Naive thymus-derived CD8-positive, alpha-beta T cell (primary cell): ENCODE data around the gene RICTOR. TPM values are rescaled to one million over a fixed set of nuclear protein-coding genes. Genes with fewer than 3 reads are reported as not detected.
A peak's percentile ranks its signal among the peaks of the same experiment; 100 is the strongest.

Experiments
- ATAC-seq, 2 donors: fragments of 150-1000 bp; cut with Tn5 transposase in 1 of 2; sonication (Bioruptor Pico), chemical (Tn5 transposase) in 1 of 2; 1 replicate in 1 of 2; 2 replicates in 1 of 2; pipeline ENCODE4 v1.10.0; 2021; ENCODE audit warnings: mild to moderate bottlenecking in 2 of 2, moderate library complexity in 2 of 2
- POLR2A ChIA-PET: fragments of 350-600 bp; sonication (Branson Sonifier 250); formaldehyde crosslinking; loops from one replicate; lab custom pipeline; 2021; ENCODE audit warnings: antibody characterized with exemption; lab: Charles Lee
- DNase-seq, 10 donors: peaks; one replicate each; pipeline versions ENCODE4 v3.0.0 to v3.0.0-alpha.2; 2020 to 2022
- H3K27ac Mint-ChIP-seq, 10 donors: one replicate each; pipeline ENCODE4 v1.8.0; 2020 to 2022; ENCODE audit warnings: mild to moderate bottlenecking in 10 of 10, mixed read lengths in 10 of 10, moderate library complexity in 4 of 10, inconsistent platforms in 1 of 10
- H3K27me3 Mint-ChIP-seq, 5 donors: one replicate each; pipeline ENCODE4 v1.8.0; 2021 to 2022; ENCODE audit warnings: mixed read lengths in 5 of 5
- H3K36me3 Mint-ChIP-seq, 3 donors: one replicate each; pipeline ENCODE4 v1.8.0; 2020 to 2022; ENCODE audit warnings: mixed read lengths in 3 of 3, mild to moderate bottlenecking in 2 of 3, inconsistent platforms in 1 of 3
- H3K4me1 Mint-ChIP-seq, 4 donors: one replicate each; pipeline ENCODE4 v1.8.0; 2021 to 2022; ENCODE audit warnings: mixed read lengths in 4 of 4
- H3K4me3 Mint-ChIP-seq, 10 donors: one replicate each; pipeline ENCODE4 v1.8.0; 2020 to 2022; ENCODE audit warnings: mild to moderate bottlenecking in 10 of 10, mixed read lengths in 10 of 10, moderate library complexity in 6 of 10, inconsistent platforms in 1 of 10
- H3K9me3 Mint-ChIP-seq, 9 donors: one replicate each; pipeline ENCODE4 v1.8.0; 2020 to 2022; ENCODE audit warnings: mixed read lengths in 9 of 9, mild to moderate bottlenecking in 3 of 9, inconsistent platforms in 1 of 9, moderate library complexity in 1 of 9
- polyA plus RNA-seq, 3 donors: library from polyadenylated mRNA; unstranded; fragments of 300-500 nt; fragmentation: Illumina TruSeq; gene quantifications; one replicate each; pipeline ENCODE4 v1.2.3, GENCODE V29; 2021
- total RNA-seq, 8 experiments: library from RNA in 2 of 8; stranded (reverse) in 2 of 8; gene quantifications; one replicate each; pipeline ENCODE4 v1.2.3 and lab custom pipeline; 2021 to 2026

The RICTOR gene
- total and polyA plus RNA-seq, 5 experiments from 2014 or later, result 9.1 to 102 (median 14.7) TPM

GRCh38 chr5:38944282-38944681, 129.9 kb downstream of the RICTOR start:
- Mint-ChIP-seq H3K36me3 (peaks cover 9 to 71% (median 26%) of the 10 kb centered on the region in 3 donors), H3K27ac (no peak overlapping the region), H3K4me3 (no peak overlapping the region), H3K9me3 (no peaks in the 10 kb centered on the region), H3K4me1 (no peaks in the 10 kb centered on the region), H3K27me3 (no peaks in the 10 kb centered on the region)
- no peak for ATAC-seq
- POLR2A ChIA-PET, result no interaction called here
- DNase-seq, result no peak

GRCh38 chr5:38941912-38942311, 132.3 kb downstream of the RICTOR start:
- H3K27me3 Mint-ChIP-seq, result no peaks in the 10 kb centered on the region
- POLR2A ChIA-PET, result interaction anchor here (0.7 kb wide), 1 partner anchor 50 kb away, joined by 3 read pairs; no protein-coding TSS in a partner anchor
- H3K36me3 Mint-ChIP-seq, result peaks cover 8 to 78% (median 34%) of the 10 kb centered on the region in 3 donors
- no peak for DNase-seq
- ATAC-seq, result no peak
- H3K4me1 Mint-ChIP-seq, result peaks cover 0 to 1% (median 0%) of the 10 kb centered on the region in 4 donors
- H3K9me3 Mint-ChIP-seq, result no peaks in the 10 kb centered on the region
- peak overlapping the region in 2 of 10 donors; percentile 6 for H3K27ac Mint-ChIP-seq
- no peak overlapping the region for H3K4me3 Mint-ChIP-seq

DNA sequence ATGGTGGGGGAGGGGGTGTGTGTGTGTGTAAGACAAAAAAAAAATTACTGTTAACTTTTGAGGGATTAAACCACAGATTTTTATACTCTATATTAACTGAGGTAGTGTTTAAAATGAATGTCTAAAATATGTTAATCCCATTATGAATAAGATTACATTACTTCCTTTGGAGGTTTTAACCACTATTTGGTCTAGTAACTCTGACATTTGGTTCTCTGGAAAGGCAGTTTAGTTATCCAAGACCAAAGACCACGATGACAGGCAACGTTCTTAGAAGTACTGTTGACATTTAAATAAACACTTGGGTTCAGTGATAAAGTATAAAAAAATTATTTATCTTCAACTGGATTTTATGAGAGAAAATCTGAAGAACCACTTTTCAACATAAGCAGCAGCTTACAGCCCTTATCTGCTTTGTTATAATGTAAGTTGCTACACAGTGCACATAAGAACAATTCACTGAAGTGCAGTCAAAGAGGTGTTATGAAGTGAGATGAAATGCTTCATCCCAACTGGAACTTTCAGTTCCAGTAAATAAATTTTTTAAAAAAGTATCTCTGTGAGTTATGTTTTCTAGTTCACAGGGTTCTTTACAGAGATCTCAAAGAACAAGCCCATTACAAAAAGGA, 133.9 kb downstream of the RICTOR start:
- Mint-ChIP-seq H3K9me3 (no peaks in the 10 kb centered on the region), H3K27me3 (no peaks in the 10 kb centered on the region), H3K36me3 (peaks cover 9 to 78% (median 30%) of the 10 kb centered on the region in 3 donors), H3K27ac (peak overlapping the region in 2 of 10 donors; percentile 33 to 55), H3K4me1 (peaks cover 0 to 1% (median 0%) of the 10 kb centered on the region in 4 donors), H3K4me3 (no peak overlapping the region)
- ATAC-seq (no peak), DNase-seq (no peak)
- POLR2A ChIA-PET, result no interaction called here

- DNase-seq (no peak), ATAC-seq (no peak)
- H3K9me3 Mint-ChIP-seq, result no peaks in the 10 kb centered on the region
- no peaks in the 10 kb centered on the region for H3K27me3 Mint-ChIP-seq
- H3K4me1 Mint-ChIP-seq, result peaks cover 0 to 1% (median 0%) of the 10 kb centered on the region in 4 donors
- peaks cover 9 to 65% (median 25%) of the 10 kb centered on the region in 3 donors for H3K36me3 Mint-ChIP-seq
- H3K4me3 Mint-ChIP-seq, result no peak overlapping the region
- POLR2A ChIA-PET, result no interaction called here
- peak overlapping the region in 2 of 10 donors; percentile 21 to 60 for H3K27ac Mint-ChIP-seq
Measured at GRCh38 chr5:38938973-38939372, 135.2 kb downstream of the RICTOR start.

GRCh38 chr5:38938424-38938823, 135.8 kb downstream of the RICTOR start:
- Mint-ChIP-seq H3K9me3 (no peaks in the 10 kb centered on the region), H3K27me3 (no peaks in the 10 kb centered on the region), H3K4me1 (peaks cover 0 to 1% (median 0%) of the 10 kb centered on the region in 4 donors), H3K27ac (peak overlapping the region in 1 of 10 donors; percentile 21), H3K4me3 (no peak overlapping the region), H3K36me3 (peaks cover 9 to 61% (median 25%) of the 10 kb centered on the region in 3 donors)
- no peak for ATAC-seq
- no peak for DNase-seq
- POLR2A ChIA-PET, result no interaction called here

- H3K36me3 Mint-ChIP-seq, result peaks cover 5 to 44% (median 15%) of the 10 kb centered on the region in 3 donors
- DNase-seq (no peak), ATAC-seq (no peak)
- H3K27me3 Mint-ChIP-seq, result no peaks in the 10 kb centered on the region
- H3K4me3 Mint-ChIP-seq, result no peak overlapping the region
- POLR2A ChIA-PET, result no interaction called here
- no peaks in the 10 kb centered on the region for H3K9me3 Mint-ChIP-seq
- H3K4me1 Mint-ChIP-seq, result peaks cover 0 to 1% (median 0%) of the 10 kb centered on the region in 4 donors
- H3K27ac Mint-ChIP-seq, result no peak overlapping the region
Measured at GRCh38 chr5:38936269-38936668, 137.9 kb downstream of the RICTOR start.

DNA sequence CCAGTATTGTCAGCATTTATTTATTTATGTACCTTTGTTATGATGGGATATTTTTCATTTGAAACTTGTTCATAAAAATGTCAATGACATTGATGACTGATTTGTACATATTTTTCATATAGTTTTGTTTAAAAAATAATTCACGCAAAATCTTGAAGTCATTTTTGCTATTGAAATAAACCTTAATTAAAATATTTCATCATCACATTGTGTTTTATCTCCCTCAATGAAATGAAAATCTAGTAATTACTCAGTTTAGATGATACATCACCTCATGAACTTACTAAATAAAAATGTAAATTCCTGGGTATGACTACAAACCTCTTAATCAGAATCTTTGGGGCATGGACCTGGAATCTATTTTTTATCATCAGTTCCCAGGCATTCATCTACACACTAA, 138.8 kb downstream of the RICTOR start:
- POLR2A ChIA-PET, result no interaction called here
- Mint-ChIP-seq H3K4me1 (peaks cover 0 to 1% (median 0%) of the 10 kb centered on the region in 4 donors), H3K4me3 (no peak overlapping the region), H3K27ac (no peak overlapping the region), H3K27me3 (no peaks in the 10 kb centered on the region), H3K36me3 (peaks cover 5 to 38% (median 15%) of the 10 kb centered on the region in 3 donors), H3K9me3 (no peaks in the 10 kb centered on the region)
- ATAC-seq (no peak), DNase-seq (no peak)

DNA sequence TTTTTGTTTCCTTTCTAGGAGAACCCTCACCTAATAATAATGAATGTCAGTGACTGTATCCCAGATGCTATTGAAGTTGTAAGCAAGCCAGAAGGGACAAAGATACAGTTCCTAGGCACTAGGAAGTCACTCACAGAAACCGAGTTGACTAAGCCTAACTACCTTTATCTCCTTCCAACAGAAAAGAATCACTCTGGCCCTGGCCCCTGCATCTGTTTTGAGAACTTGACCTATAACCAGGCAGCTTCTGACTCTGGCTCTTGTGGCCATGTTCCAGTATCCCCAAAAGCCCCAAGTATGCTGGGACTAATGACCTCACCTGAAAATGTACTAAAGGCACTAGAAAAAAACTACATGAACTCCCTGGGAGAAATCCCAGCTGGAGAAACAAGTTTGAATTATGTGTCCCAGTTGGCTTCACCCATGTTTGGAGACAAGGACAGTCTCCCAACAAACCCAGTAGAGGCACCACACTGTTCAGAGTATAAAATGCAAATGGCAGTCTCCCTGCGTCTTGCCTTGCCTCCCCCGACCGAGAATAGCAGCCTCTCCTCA, 141.3 kb downstream of the RICTOR start:
- POLR2A ChIA-PET, result no interaction called here
- peaks cover 0 to 6% (median 4%) of the 10 kb centered on the region in 5 donors for H3K27me3 Mint-ChIP-seq
- no peak overlapping the region for H3K27ac Mint-ChIP-seq
- no peaks in the 10 kb centered on the region for H3K4me1 Mint-ChIP-seq
- no peaks in the 10 kb centered on the region for H3K9me3 Mint-ChIP-seq
- ATAC-seq, result no peak
- no peak overlapping the region for H3K4me3 Mint-ChIP-seq
- DNase-seq, result no peak
- H3K36me3 Mint-ChIP-seq, result peaks cover 5 to 20% (median 9%) of the 10 kb centered on the region in 3 donors

DNA sequence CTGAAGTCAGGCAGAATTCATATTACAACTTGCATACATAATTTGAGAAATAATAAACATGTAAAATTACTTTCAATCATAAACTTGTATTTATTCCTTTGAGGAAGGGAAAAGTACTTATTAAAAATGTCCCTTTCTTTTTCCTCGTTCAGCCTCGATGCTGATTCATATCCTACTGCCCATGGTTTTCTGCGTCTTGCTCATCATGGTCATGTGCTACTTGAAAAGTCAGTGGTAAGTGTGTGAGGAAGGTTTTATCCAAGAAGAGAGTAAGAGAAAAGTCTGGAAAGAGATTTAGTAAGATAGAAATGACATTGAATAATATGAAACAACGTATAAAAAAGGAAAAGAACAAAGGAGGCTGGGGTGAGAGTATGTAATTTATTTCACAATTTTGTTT, 142.5 kb downstream of the RICTOR start:
- POLR2A ChIA-PET, result no interaction called here
- Mint-ChIP-seq H3K27me3 (peaks cover under 1 to 11% (median 9%) of the 10 kb centered on the region in 5 donors), H3K4me3 (no peak overlapping the region), H3K36me3 (peaks cover 5 to 10% (median 7%) of the 10 kb centered on the region in 3 donors), H3K9me3 (no peaks in the 10 kb centered on the region), H3K27ac (no peak overlapping the region), H3K4me1 (no peaks in the 10 kb centered on the region)
- DNase-seq (no peak), ATAC-seq (no peak)

DNA sequence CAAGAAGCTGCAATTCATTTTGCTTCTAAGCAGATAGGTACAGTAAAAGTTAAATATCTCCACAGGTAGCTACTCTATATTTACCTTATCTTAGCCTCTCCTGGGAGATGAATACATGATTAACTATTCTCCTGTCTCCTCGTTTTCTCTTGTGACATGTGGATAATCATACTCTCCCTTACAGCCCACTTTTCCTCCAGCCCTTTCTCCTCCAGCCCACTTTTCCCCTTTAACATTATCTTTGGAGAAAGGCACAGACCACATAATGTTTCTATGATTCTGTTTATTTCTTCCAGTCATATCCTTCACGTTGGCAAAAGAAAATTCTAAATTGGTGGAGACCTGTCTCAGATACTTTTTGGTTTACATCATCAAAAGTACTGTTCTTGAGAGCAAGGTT, 144.4 kb downstream of the RICTOR start:
- no peak for DNase-seq
- POLR2A ChIA-PET, result no interaction called here
- Mint-ChIP-seq H3K4me3 (no peak overlapping the region), H3K9me3 (no peaks in the 10 kb centered on the region), H3K36me3 (no peaks in the 10 kb centered on the region), H3K27me3 (peaks cover 15 to 28% (median 24%) of the 10 kb centered on the region in 5 donors), H3K27ac (peak overlapping the region in 1 of 10 donors; percentile 18), H3K4me1 (no peaks in the 10 kb centered on the region)
- no peak for ATAC-seq

DNA sequence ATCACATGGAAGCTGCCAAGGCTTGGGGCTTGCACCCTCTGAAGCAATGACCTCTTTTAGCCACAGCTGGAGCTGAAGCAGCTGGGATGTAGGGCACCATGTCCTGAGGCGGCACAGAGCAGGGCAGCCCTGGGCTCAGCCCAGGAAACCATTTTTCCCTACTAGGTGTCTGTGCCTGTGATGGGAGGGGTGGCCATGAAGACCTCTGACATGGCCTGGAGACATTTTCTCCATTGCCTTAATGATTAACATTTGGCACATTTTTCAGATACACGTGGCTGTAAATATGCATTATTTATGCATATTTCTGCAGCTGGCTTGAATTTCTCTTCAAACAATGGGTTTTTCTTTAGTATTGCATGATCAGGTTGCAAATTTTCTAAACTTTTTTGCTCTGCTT, 146.7 kb downstream of the RICTOR start:
- H3K4me3 Mint-ChIP-seq, result no peak overlapping the region
- H3K36me3 Mint-ChIP-seq, result no peaks in the 10 kb centered on the region
- no peak overlapping the region for H3K27ac Mint-ChIP-seq
- DNase-seq, result no peak
- peaks cover 21 to 39% (median 30%) of the 10 kb centered on the region in 5 donors for H3K27me3 Mint-ChIP-seq
- no peaks in the 10 kb centered on the region for H3K4me1 Mint-ChIP-seq
- ATAC-seq, result no peak
- H3K9me3 Mint-ChIP-seq, result no peaks in the 10 kb centered on the region
- POLR2A ChIA-PET, result no interaction called here

GRCh38 chr5:38926121-38926520, 148.1 kb downstream of the RICTOR start:
- H3K9me3 Mint-ChIP-seq, result no peaks in the 10 kb centered on the region
- no peaks in the 10 kb centered on the region for H3K36me3 Mint-ChIP-seq
- POLR2A ChIA-PET, result no interaction called here
- no peak overlapping the region for H3K4me3 Mint-ChIP-seq
- no peak for ATAC-seq
- no peak for DNase-seq
- H3K4me1 Mint-ChIP-seq, result no peaks in the 10 kb centered on the region
- no peak overlapping the region for H3K27ac Mint-ChIP-seq
- H3K27me3 Mint-ChIP-seq, result peaks cover 25 to 47% (median 36%) of the 10 kb centered on the region in 5 donors

GRCh38 chr5:38925154-38925925, 148.9 kb downstream of the RICTOR start:
- H3K4me1 Mint-ChIP-seq, result no peaks in the 10 kb centered on the region
- POLR2A ChIA-PET, result no interaction called here

More at GRCh38 chr5:38925154-38925925, 148.9 kb downstream of the RICTOR start:
- no peak overlapping the region for H3K27ac Mint-ChIP-seq
- ATAC-seq (no peak), DNase-seq (no peak)
- peaks cover 25 to 50% (median 36%) of the 10 kb centered on the region in 5 donors for H3K27me3 Mint-ChIP-seq
- no peaks in the 10 kb centered on the region for H3K36me3 Mint-ChIP-seq
- H3K9me3 Mint-ChIP-seq, result no peaks in the 10 kb centered on the region
- no peak overlapping the region for H3K4me3 Mint-ChIP-seq
